ENCODE measurements around the gene DUOX2.
"Not testable (repeated sequence)": the region's sequence is repeated elsewhere in the genome, so short reads cannot be mapped to it uniquely, and the experiment has no call there.

- not testable (repeated sequence) for TF ChIP-seq ZNF274 (IDR thresholded peaks at IDR 0.05; ENCODE audit: low read depth, low read length); SUZ12 (IDR thresholded peaks at IDR 0.05; ENCODE audit: extremely low read depth, insufficient read depth, insufficient read length); YY1 (IDR thresholded peaks at IDR 0.05; ENCODE audit: insufficient read depth, insufficient read length)
Observed at GRCh38 chr15:45052676-45053075, 61.3 kb downstream of the DUOX2 start.
